HepG2 (cell line): ENCODE data around the gene KRTAP10-2.

ENCODE experiments used
- CEBPB ChIP-seq: IDR thresholded peaks from 2 replicates; pipeline ENCODE4 v1.6.1; 2011; ENCODE audit warnings: low read depth, low read length, improper control_type of control experiment, borderline replicate concordance
- CTCF ChIP-seq: sonication (generic); formaldehyde crosslinking; IDR thresholded peaks from 2 replicates; pipeline ENCODE4 v1.5.0; 2020; ENCODE audit warnings: mild to moderate bottlenecking, missing genetic modification reagents, moderate library complexity
- ETV6 ChIP-seq: sonication (generic); formaldehyde crosslinking; conservative IDR thresholded peaks from 2 replicates; pipeline ENCODE4 v1.4.0; 2020; ENCODE audit warnings: missing genetic modification reagents
- EZH2 ChIP-seq: conservative IDR thresholded peaks from 2 replicates; pipeline ENCODE4 v1.6.1; 2012; ENCODE audit warnings: mild to moderate bottlenecking, low read depth, low read length, moderate library complexity
- KDM5A ChIP-seq: fragments of 200-600 bp; sonication (generic); IDR thresholded peaks from 2 replicates; pipeline ENCODE4 v1.7.0; 2018; ENCODE audit warnings: antibody characterized with exemption, mild to moderate bottlenecking, low read length, borderline replicate concordance
- SMC3 ChIP-seq: IDR thresholded peaks from 2 replicates; pipeline ENCODE4 v1.6.1; 2011; ENCODE audit warnings: low read length, improper control_type of control experiment
- SNRNP70 ChIP-seq: fragments of 200-400 bp; formaldehyde crosslinking; IDR thresholded peaks from 2 replicates; pipeline ENCODE4 v1.6.1; 2017; ENCODE audit warnings: mild to moderate bottlenecking, low read depth, low read length, moderate library complexity
- ZKSCAN1 ChIP-seq: fragments of 150-350 bp; IDR thresholded peaks from 2 replicates; pipeline ENCODE4 v1.6.1; 2014; ENCODE audit warnings: low read length
- ZNF124 ChIP-seq: sonication (generic); formaldehyde crosslinking; IDR thresholded peaks from 2 replicates; pipeline ENCODE4 v1.4.0; 2020; ENCODE audit warnings: missing genetic modification reagents
- ZNF547 ChIP-seq: sonication (generic); formaldehyde crosslinking; IDR thresholded peaks from 2 replicates; pipeline ENCODE4 v1.5.1; 2020; ENCODE audit warnings: mild to moderate bottlenecking, missing genetic modification reagents
- ZNF567 ChIP-seq: sonication (generic); formaldehyde crosslinking; IDR thresholded peaks from 2 replicates; pipeline ENCODE4 v1.8.1; 2023; ENCODE audit warnings: mild to moderate bottlenecking, missing genetic modification reagents, borderline replicate concordance
- ZNF572 ChIP-seq: sonication (generic); formaldehyde crosslinking; IDR thresholded peaks from 2 replicates; pipeline ENCODE4 v1.5.1; 2020; ENCODE audit warnings: mild to moderate bottlenecking, missing genetic modification reagents
- ZNF589 ChIP-seq: sonication (generic); formaldehyde crosslinking; conservative IDR thresholded peaks from 2 replicates; pipeline ENCODE4 v1.8.0; 2022; ENCODE audit warnings: mild to moderate bottlenecking, moderate library complexity, missing genetic modification reagents

- TF ChIP-seq CTCF (CRISPR knock-in tag) (no peak), ETV6 (CRISPR knock-in tag) (no peak), EZH2 (no peak), ZNF589 (CRISPR knock-in tag) (no peak), ZNF567 (CRISPR knock-in tag) (no peak), CEBPB (no peak), SMC3 (no peak), ZKSCAN1 (no peak), SNRNP70 (no peak), ZNF572 (CRISPR knock-in tag) (no peak), KDM5A (no peak), ZNF124 (CRISPR knock-in tag) (no peak), ZNF547 (CRISPR knock-in tag) (no peak)
Measured at GRCh38 chr21:44537930-44538911, 13.1 kb downstream of the KRTAP10-2 start.
